HG03520 (cell line): ENCODE data around the gene P3H4.
"Not testable (repeated sequence)": the region's sequence is repeated elsewhere in the genome, so short reads cannot be mapped to it uniquely, and the experiment has no call there.

ENCODE experiments used
- ATAC-seq: cut with Tn5 transposase; IDR thresholded peaks from one replicate; pipeline ENCODE4 v1.9.1; 2021; ENCODE audit warnings: mild to moderate bottlenecking, moderate library complexity; ENCODE audit not compliant: unreplicated experiment

P3H4 gene, protein sequence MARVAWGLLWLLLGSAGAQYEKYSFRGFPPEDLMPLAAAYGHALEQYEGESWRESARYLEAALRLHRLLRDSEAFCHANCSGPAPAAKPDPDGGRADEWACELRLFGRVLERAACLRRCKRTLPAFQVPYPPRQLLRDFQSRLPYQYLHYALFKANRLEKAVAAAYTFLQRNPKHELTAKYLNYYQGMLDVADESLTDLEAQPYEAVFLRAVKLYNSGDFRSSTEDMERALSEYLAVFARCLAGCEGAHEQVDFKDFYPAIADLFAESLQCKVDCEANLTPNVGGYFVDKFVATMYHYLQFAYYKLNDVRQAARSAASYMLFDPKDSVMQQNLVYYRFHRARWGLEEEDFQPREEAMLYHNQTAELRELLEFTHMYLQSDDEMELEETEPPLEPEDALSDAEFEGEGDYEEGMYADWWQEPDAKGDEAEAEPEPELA

DNA sequence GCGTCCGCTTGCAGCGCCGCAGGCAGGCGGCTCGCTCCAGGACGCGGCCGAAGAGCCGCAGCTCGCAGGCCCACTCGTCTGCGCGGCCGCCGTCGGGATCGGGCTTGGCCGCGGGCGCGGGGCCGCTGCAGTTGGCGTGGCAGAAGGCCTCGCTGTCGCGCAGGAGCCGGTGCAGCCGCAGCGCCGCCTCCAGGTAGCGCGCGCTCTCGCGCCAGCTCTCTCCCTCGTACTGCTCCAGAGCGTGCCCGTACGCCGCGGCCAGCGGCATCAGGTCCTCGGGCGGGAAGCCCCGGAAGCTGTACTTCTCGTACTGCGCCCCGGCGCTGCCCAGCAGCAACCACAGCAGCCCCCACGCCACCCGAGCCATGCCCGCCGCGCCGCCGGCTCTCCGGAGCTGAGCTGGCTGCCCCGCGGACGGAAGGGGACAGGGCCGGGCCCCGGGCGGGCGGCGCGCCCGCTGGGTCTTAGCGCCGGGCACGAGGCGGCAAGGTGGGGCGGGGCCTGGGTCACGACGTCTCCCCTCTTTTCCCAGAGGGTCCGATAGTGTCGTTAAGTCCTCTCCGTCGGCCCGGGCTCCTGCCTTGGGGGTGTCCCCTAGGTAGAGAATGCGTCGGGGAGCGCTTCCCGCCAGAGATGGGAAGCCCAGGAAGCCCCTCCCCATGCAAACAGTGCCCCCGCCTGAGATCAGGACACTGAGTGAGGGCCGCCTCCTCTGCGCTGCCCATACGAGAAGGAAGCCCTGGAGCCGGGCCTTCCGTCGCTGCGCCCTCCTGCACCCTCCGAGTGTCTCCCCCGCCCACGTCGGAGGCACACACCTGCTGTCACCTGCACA, at the start of gene P3H4:
P3H4 (minus strand) TSS at position 401 of the 832 bp plus-strand sequence; CDS start at position 367, 34 bp downstream.
- no peak for ATAC-seq

DNA sequence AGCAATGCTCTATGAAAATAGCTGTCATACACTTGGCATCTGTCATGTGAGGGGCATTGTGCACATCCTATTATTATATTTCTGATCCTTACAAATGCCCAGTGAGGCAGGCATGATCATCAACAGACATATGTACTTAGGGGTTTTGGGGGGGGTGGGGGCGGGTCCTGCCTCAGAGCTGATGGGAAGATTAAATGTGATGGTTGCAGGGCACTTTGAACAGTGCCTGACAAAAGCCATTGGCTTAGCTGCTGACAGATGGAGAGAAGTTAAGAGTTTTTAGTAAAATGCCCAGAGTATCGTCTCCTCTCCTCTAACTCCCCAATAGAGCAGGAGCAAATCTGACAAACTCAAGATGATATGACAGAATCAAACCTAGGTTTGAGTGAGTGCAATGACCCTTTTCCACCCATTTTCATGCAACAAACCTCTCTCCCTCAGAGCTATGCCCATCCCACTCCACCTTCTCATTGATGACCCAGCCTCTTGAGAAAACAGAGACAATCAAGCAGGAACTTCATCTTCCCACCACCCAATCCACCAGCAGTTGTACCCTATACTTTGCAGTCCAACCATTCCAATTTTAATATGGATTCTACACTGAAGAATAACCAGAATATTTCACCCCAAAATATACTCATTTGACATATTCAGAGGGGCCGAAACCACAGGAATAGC, 48.6 kb upstream of the P3H4 start:
- no peak for ATAC-seq

DNA sequence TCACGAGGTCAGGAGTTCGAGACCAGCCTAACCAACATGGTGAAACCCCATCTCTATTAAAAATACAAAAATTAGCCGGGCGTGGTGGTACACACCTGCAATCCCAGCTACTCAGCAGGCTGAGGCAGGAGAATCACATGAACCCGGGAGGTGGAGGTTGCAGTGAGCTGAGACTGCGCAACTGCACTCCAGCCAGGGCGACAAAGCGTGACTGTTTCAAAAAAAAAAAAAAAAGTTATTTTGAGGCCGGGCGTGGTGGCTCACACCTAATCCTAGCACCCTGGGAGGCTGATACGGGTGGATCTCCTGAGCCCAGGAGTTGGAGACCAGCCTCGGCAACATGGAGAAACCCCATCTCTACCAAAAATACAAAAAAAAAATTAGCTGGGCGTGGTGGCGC, 39.6 kb upstream of the P3H4 start:
- not testable (repeated sequence) for ATAC-seq

DNA sequence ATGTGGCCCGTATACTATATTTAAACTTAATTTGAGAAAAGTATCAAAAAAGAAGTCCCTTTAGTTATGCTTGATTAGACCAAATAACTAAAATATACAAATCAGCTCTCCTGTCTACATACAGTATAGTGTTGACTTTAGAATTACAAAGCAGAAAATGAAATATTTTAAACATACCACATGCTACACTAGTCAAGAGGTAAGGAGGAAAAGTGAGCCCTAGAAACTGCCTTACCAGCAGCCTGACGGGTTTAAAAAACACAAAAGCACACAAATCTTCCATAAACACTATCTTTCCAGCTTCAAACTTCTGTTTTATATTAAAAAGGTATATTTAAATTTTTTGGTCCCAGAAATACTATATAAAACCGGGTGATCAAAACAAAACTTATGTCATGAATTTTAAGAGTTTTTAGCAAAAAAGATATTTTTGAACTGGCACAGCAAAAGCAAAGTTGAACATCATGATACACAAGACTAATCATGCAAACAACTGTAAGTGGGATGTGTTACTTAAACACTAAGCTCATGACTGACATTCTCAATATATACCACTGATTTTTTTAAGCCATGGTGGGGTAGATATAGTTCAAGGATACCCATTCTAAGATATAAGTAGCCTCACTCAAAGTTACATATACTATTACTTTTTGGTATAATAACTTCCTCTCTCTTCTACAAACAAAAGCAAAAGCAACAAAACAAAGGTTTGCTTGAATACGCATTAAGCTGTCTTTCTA, 37.7 kb upstream of the P3H4 start:
- ATAC-seq, result no peak

DNA sequence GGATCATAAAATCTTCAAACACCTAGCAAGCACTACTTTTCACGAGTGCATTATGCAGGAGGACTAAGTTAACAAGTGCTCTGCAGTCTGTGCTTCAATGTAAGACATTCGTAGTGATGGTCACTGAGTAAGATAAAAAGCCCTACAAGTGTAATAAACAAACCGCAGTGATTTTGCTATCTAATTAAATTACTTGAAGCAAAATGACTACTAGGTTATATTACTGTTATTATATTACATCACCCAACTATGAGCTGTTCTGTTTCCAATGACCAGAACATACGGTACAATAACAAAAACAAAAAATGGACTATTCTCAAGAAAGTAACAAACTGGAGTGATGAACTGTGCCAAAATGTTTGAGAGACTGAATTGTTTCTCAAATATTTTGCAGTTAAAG, 37.0 kb upstream of the P3H4 start:
- no peak for ATAC-seq

DNA sequence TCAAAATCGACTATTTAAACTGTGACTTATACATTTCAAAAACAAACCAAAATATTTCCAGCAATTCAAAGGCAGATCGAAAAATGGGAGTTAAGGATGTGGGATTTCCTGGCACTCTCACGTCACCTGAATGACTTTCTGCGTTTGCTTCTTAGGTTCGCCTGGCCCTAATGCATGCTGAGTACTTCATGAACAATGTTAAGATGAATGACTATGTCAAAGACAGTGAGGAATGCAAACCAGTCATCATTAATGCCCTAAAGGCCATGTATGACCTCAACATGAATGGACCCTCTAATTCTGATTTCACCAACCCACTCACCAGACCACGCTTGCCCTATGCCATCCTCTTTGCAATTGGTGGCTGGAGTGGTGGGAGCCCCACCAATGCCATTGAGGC, 33.2 kb upstream of the P3H4 start:
- ATAC-seq, result no peak

DNA sequence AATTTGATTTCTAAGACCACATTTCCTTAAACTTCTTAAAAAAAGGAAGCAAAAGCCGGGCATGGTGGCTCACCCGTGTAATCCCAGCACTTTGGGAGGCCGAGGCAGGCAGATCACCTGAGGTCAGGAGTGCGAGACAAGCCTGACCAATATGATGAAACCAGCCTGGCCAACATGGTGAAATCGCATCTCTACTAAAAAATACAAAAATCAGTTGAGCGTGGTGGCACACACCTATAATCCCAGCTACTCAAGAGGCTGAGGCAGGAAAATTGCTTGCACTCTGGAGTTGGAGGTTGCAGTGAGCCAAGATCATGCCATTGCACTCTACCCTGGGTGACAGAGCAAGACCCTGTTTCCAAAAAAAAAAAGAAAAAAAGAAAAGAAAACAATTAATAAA, 29.0 kb upstream of the P3H4 start:
- ATAC-seq, result not testable (repeated sequence)

DNA sequence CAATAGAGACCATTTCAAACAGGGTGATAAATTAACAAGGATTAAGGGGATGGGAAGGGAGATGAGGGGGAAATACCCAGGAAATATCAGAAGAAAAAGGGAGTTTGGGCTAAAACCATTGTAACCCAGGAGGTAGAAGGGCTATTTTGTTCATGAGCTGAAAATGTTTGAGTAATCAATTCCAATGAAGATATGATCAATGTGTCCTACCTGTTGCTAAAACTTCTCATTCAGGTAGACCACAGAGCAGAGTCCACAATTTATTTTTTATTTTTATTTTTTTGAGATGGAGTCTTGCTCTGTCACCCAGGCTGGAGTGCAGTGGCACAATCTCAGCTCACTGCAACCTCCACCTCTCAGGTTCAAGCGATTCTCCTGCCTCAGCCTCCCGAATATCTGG, 27.7 kb upstream of the P3H4 start:
- ATAC-seq, result not testable (repeated sequence)

DNA sequence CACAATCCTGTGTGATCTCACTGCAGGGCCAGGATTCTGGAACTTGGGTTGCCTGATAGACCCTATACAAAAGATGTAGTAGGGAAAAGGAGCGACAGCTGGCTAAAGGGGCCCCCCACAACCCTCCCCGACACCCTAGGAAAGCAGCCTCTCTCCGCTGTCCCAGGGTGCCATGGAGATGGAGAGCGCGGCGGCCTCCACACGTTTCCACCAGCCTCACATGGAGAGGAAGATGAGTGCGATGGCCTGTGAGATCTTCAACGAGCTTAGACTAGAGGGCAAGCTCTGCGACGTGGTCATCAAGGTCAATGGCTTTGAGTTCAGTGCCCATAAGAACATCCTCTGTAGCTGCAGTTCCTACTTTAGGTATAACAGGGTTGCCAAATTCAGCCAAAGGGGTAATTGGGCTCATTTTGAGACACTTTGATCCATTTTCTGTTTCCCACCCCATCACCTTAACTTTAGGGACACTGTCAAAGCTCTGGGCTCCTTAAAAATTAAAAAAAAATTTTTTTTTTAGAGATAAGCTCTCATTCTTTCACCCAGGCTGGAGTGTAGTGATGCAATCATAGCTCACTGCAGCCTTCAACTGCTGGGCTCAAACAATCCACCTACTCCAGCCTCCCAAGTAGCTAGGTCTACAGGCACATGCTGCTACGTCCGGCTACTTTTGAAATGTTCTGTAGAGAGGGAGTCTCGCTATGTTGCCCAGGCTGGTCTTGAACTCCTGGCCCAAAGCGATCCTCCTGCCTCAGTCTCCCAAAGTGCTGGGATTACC, 26.2 kb upstream of the P3H4 start, which contains the start of gene KLHL10:
KLHL10 (plus strand) TSS at position 65 of the 778 bp plus-strand sequence; CDS start at position 173, 108 bp downstream.
- no peak for ATAC-seq

DNA sequence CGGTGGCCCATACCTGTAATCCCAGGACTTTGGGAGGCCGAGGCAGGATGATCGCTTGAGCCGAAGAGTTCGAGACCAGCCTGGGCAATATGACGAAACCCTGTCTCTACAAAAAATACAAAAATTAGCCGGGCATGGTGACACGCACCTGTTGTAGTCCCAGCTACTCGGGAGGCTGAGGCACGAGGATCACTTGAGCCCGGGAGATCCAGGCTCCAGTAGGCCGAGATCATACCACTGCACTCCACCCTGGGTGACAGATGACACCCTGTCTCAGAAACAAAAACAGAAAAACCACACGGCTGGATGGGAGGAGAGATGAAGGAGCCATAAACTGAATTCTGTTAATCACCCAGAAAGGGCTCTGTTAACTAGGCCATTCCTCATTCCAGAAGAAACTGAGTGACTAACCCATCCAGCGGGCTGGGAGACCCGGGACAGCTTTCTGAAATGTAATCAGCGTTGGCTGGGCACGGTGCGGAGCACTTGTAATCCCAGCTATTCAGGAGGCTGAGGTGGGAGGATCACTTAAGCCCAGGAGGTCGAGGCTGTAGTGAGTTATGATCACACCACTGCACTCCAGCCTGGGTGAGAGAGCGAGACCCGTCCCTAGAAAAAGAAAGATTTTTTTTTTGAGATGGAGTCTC, 24.9 kb upstream of the P3H4 start:
- no peak for ATAC-seq

DNA sequence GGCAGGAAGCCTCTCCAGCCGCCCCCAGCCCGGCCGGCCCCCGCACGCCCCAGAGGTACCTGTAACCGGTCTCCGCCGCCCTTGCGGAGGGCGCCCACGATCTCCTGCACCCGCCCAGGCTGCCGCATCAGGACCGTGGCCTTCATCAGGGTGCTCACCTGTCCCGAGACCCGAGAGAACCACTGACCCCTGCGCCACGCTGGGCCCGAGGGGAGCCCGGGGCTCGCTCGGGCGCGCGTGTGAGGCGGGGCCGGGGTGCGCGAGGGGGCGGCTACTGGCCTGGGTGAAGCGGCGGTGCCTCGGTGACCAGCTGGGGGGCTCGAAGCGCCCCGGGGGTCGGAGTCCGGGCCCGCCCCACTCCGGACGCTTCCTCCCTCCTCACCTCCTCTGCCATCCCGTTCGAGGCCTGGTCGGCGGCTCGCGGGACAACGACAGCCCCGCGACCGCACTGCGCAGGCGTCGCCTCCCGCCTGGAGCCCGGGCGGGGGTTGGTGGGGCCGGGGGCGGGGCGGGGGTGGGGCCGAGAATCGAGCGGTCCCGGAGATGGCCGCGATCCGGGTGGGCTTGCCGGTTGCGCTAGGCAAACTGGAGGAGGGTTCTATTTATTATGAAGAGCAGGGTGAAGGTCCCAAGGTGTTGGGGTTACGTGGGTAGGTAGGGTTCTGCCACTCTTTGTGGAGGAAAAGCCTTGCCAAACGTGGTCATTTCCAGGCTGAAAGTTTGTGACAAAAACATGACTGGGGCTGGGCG, 24.2 kb upstream of the P3H4 start, which contains the start of gene NT5C3B:
NT5C3B (minus strand) TSS at position 433 of the 750 bp plus-strand sequence; CDS start at position 394, 39 bp downstream.
- no peak for ATAC-seq

DNA sequence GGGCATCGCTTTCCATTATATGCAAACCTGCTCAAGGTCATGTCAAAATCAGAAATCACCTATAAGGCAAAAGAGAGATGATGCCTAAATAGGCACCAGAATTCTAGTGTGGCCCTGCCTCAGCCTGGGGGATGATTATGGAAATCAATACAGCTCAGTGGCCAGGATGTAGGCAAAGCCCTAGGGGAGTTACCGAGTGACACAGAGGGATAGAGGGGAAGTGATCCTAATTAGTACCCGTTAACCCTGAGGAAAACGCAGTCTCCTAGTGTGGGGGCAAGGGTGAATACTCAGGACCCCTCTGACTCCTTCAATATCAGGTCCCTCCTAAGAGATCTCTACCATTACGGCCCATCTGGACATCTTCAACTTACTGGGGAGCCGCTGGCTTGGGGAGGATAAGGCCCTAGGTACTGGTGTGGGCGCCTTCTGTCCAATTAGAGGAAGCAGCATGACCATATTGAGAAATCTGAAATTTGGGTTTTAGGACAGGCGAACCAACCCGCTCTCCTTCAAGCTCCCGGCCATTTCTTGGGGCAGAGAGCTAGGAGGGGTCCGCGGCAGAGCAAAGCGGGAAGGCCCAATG, 23.6 kb upstream of the P3H4 start:
- no peak for ATAC-seq

DNA sequence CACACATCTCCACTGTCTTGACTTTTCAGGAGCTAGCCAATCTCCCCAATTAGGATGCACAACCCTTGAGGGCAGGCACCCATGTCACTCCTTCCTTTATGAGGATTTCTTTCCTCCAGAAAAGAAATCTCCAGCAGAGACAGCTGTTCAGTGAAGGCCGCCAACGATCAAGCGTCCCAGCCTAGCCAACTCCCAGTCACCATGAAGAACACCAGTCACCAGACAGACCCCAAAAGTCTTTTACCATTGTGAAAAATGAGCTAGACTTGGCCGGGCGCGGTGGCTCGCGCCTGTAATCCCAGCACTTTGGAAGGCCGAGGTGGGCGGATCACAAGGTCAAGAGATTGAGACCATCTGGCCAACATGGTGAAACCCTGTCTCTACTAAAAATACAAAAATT, 18.2 kb upstream of the P3H4 start:
- not testable (repeated sequence) for ATAC-seq

DNA sequence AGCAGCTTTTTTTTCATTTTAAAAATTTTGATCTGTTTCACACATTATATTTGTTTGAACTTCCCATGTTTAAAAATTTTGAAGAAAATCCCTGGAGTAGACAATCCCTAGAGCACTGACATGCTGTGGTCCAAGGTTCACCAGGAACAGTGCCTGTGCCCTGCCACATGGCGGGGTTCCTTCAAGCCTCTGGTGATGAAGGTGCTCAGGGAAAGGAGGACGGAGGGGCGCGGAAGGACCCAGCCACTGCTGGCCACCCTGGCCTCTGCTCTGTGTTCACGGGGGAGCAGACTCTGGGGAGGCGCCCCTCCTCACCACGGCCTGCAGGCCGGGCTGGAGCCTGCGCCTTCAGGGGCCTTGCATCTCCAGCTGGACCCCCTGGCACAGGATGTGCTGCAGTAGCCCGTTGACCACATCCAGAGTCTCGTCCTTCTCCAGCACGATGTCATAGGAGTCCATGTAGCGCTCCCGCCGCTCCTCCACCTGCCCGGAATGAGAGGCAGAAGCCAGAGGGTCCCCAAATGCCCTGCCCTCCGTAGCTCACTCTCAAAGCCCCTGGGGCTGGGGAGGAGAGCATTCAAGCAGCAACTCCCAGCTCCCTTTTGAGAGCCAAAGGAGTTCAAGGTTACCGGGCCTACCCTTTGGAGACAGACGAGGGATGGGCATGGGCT, 13.6 kb upstream of the P3H4 start:
- ATAC-seq, result no peak

DNA sequence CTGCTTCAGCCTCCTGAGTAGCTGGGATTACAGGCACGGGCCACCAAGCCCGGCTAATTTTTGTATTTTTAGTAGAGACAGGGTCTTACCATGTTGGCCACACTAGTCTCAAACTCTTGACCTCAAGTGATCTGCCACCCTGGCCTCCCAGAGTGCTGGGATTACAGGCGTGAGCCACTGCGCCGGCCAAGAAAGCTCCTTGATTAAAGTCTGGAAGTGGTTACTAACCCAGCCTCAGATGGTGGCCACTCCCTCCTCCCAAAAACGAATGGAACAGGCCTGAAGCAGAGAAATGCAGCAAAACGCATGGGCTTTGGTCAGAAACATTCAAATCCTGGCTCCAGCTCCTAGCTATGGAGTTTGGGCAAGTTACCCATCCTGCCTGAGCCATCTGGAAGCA, 12.3 kb upstream of the P3H4 start:
- no peak for ATAC-seq

DNA sequence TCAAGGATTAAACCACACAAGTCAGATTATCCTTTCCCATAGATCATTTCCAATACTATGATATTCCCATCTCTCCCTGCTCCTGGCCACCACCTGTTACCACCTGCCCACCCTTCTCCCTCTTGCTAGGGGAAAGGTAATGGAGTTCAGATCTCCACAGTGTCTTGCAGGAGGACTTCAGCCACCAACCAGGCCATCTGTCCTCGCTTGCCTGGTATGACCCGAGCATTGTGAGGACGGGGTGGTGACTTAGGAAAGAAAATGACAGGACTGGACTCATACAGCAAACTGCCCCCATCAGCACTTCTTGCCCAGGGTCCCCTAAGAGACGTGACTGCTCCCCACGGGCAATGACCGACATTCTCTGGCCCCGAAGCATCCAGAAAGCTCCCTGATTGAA, 11.8 kb upstream of the P3H4 start:
- ATAC-seq, result no peak

DNA sequence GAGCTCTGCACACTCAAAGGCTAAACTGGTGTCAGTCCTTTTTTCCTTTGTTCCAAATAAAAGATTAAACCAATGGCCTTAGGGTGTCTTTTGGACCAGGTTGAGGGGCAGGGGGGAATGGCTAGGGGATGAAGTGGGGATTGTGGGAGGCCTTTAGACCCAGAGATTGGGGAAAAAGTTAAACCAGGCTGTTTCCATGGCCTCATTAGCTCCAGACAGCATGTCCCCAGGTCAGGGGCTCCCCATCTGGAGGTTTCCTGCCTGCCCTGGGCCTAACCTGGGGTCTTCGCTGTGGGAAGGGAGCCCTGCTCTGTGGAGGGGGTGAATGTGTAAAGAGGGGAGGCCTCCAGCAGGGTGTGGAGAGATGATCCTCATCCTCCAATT, 11.4 kb upstream of the P3H4 start:
- ATAC-seq, result no peak
